HT1080 (cell line): Measurements from ENCODE around the gene RASGEF1C. TPM values are rescaled to one million over a fixed set of nuclear protein-coding genes. Genes with fewer than 3 reads are reported as not detected.

ENCODE experiments used
- DNase-seq: peaks from one replicate; pipeline ENCODE4 v3.0.0-alpha.2; 2015; ENCODE audit warnings: low read depth
- polyA plus RNA-seq, 2 experiments: library from polyadenylated mRNA; depleted of rRNA; stranded (reverse); fragments of >200 nt; gene quantifications; 2 replicates each; pipeline ENCODE4 v1.2.3, GENCODE V29; 2015
- total RNA-seq: library from RNA; depleted of rRNA; stranded (reverse); fragments of >200 nt; shearing (Covaris generic); gene quantifications from 2 replicates; pipeline ENCODE4 v1.2.3, GENCODE V29; 2014; rRNA removed

RASGEF1C gene
- not detected in 2 replicates for total RNA-seq
- not detected in 2 replicates for polyA plus RNA-seq (2015; cell fraction: cytosol; rRNA removed)
- not detected in 2 replicates for polyA plus RNA-seq (2015; cell fraction: nucleus; rRNA removed)

GRCh38 chr5:180209137-180209581 lies at the start of gene RASGEF1C:
Gene RASGEF1C, minus strand, starts transcription at chr5:180209211. Its CDS starts 71,159 bp downstream, at chr5:180138052.
- no peak for DNase-seq

GRCh38 chr5:180253036-180253824 lies 44.2 kb upstream of the RASGEF1C start:
- no peak for DNase-seq

GRCh38 chr5:180251887-180252286 lies 42.9 kb upstream of the RASGEF1C start:
- no peak for DNase-seq

- no peak for DNase-seq
Observed at GRCh38 chr5:180251141-180251540, 42.1 kb upstream of the RASGEF1C start.

GRCh38 chr5:180250329-180250728 lies 41.3 kb upstream of the RASGEF1C start:
- DNase-seq: no peak

GRCh38 chr5:180241600-180241999 lies 32.6 kb upstream of the RASGEF1C start:
- no peak for DNase-seq

- no peak for DNase-seq
Observed at GRCh38 chr5:180238631-180239030, 29.6 kb upstream of the RASGEF1C start.

GRCh38 chr5:180235846-180236245 lies 26.8 kb upstream of the RASGEF1C start:
- no peak for DNase-seq

- DNase-seq: no peak
Observed at GRCh38 chr5:180235077-180235476, 26.1 kb upstream of the RASGEF1C start.

GRCh38 chr5:180234271-180234670 lies 25.3 kb upstream of the RASGEF1C start:
- DNase-seq: no peak

GRCh38 chr5:180233729-180234128 lies 24.7 kb upstream of the RASGEF1C start:
- no peak for DNase-seq

GRCh38 chr5:180230017-180230416 lies 21.0 kb upstream of the RASGEF1C start:
- DNase-seq: no peak

GRCh38 chr5:180222056-180222455 lies 13.0 kb upstream of the RASGEF1C start:
- no peak for DNase-seq

- DNase-seq: no peak
Observed at GRCh38 chr5:180217797-180218196, 8.8 kb upstream of the RASGEF1C start.

- DNase-seq: no peak
Observed at GRCh38 chr5:180216646-180217171, 7.7 kb upstream of the RASGEF1C start.

- DNase-seq: no peak
Observed at GRCh38 chr5:180215783-180216630, 7.0 kb upstream of the RASGEF1C start.

GRCh38 chr5:180214870-180215770 lies 6.1 kb upstream of the RASGEF1C start:
- no peak for DNase-seq

GRCh38 chr5:180213657-180214207 lies 4.7 kb upstream of the RASGEF1C start:
- DNase-seq: no peak

GRCh38 chr5:180213256-180213600 lies 4.2 kb upstream of the RASGEF1C start:
- DNase-seq: no peak
